Thyroid gland (tissue), 4 donors: Measurements from ENCODE around the gene ZNF705A. TPM values are rescaled to one million over a fixed set of nuclear protein-coding genes. Genes with fewer than 3 reads are reported as not detected.
"Not testable (repeated sequence)": the region's sequence is repeated elsewhere in the genome, so short reads cannot be mapped to it uniquely, and the experiment has no call there.

Source experiments
- DNase-seq, 2 donors: peaks; one replicate each; pipeline ENCODE4 v3.0.0-alpha.2; 2019
- H3K27ac ChIP-seq, 3 donors: fragments of 200-600 bp; sonication (generic); 1 replicate in 2 of 3; 2 replicates in 1 of 3; pipeline ENCODE4 v1.5.1; 2016 to 2019; ENCODE audit warnings: mild to moderate bottlenecking in 1 of 3, moderate library complexity in 1 of 3
- H3K27me3 ChIP-seq: fragments of 200-600 bp; sonication (generic); one replicate; pipeline ENCODE4 v1.5.1; 2019
- H3K36me3 ChIP-seq, 2 donors: fragments of 200-600 bp; sonication (generic); one replicate each; pipeline ENCODE4 v1.5.1; 2016 to 2019
- H3K4me1 ChIP-seq, 2 donors: fragments of 200-600 bp; sonication (generic); one replicate each; pipeline ENCODE4 v1.5.1; 2017 to 2019
- H3K4me3 ChIP-seq, 3 donors: fragments of 200-600 bp; sonication (generic); replicated peaks in 1 of 3; 1 replicate in 2 of 3; 2 replicates in 1 of 3; pipeline ENCODE4 v1.5.1; 2016; ENCODE audit warnings: mild to moderate bottlenecking in 1 of 3
- H3K9me3 ChIP-seq: fragments of 200-600 bp; sonication (generic); one replicate; pipeline ENCODE4 v1.5.1; 2017
- CTCF ChIP-seq, 6 experiments: fragments of 200-600 bp in 3 of 6; fragments of 450-650 bp in 3 of 6; sonication (generic) in 3 of 6; IDR thresholded peaks; one replicate each; pipeline ENCODE4 v1.5.1; 2016 to 2019; ENCODE audit warnings: antibody characterized with exemption in 6 of 6, mild to moderate bottlenecking in 2 of 6, inconsistent platforms in 1 of 6, moderate library complexity in 1 of 6
- POLR2A ChIP-seq, 2 donors: fragments of 450-650 bp; IDR thresholded peaks; one replicate each; pipeline ENCODE4 v1.6.1; 2017; ENCODE audit warnings: antibody characterized with exemption in 2 of 2, mild to moderate bottlenecking in 2 of 2, moderate library complexity in 1 of 2
- WGBS, 2 donors: methylation state at CpG; one replicate each; pipeline ENCODE4 v1.1.5; 2017; 5-methylcytosine and 5-hydroxymethylcytosine counted together
- intact Hi-C: fragments of 100-400 bp; cut with DNase I; formaldehyde crosslinking; loops from one replicate; pipeline ENCODE4 v1.15.1; 2023
- total RNA-seq, 4 donors: library from RNA; depleted of rRNA; stranded (reverse); fragments of >200 nt; gene quantifications; one replicate each; pipeline ENCODE4 v1.2.3, GENCODE V29; 2016

Gene ZNF705A
- total RNA-seq, 4 donors from 2014 or later = 0.13 TPM; not detected in 3

- no peaks in the 10 kb centered on the region for H3K27me3 ChIP-seq
- H3K9me3 ChIP-seq = no peaks in the 10 kb centered on the region
- H3K36me3 ChIP-seq = no peaks in the 10 kb centered on the region
- no peak overlapping the region for H3K27ac ChIP-seq
- intact Hi-C loops = no loop called here
- 90 to 100% methylated on average over 1 to 2 of the region's 4 CpGs for WGBS, 2 donors
- H3K4me3 ChIP-seq = no peak overlapping the region
- no peak for DNase-seq
- H3K4me1 ChIP-seq = no peaks in the 10 kb centered on the region
- TF ChIP-seq CTCF (IDR thresholded peaks at IDR 0.05) (no peak), POLR2A (IDR thresholded peaks at IDR 0.05) (no peak)
These were observed 10.4 kb upstream of the ZNF705A start for GRCh38 chr12:8146442-8146771.

DNA sequence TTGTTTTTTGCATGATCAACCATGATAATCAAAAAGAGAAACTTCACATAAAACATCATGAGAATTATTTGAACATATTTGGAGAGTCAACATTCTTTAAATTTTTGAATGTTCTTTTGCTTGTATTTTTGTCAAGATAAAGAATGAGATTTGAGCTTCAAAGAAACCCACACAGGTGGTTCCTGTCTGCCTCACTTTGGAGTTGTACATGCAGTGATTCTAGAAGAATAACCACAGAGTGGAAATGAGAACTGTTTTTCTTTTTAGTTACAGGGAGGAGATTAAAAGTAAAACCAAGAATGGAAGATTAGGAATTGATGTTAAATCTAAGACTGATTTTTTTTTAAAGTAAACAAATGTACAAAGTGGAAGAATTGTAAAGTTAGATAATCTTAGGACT, 2.3 kb upstream of the ZNF705A start:
- H3K36me3 ChIP-seq = no peaks in the 10 kb centered on the region
- TF ChIP-seq POLR2A (IDR thresholded peaks at IDR 0.05) (no peak), CTCF (IDR thresholded peaks at IDR 0.05) (no peak)
- intact Hi-C loops = no loop called here

DNA sequence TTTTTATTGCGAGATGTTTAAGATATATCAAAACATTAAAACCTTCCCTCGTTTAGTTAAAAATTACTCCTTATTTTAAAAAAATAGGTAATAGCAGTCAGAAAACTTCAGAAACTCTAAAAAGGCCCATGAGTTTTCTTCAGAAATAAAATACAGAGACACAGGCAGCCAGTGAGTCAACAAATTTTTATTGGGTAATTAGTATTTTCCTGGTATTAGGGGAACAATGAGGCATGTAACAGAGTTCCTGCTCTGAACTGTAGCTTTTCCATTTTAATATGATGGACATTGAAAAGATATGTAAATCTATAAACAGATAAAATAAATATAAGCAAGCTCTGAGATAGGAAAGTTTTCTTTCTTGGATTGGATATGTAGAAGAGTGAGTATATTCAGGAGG, 399 bp upstream of the ZNF705A start:
- TF ChIP-seq POLR2A (IDR thresholded peaks at IDR 0.05) (no peak), CTCF (IDR thresholded peaks at IDR 0.05) (no peak)
- Histone ChIP-seq H3K27me3 (no peaks in the 10 kb centered on the region), H3K4me3 (no peak overlapping the region), H3K4me1 (no peaks in the 10 kb centered on the region), H3K36me3 (no peaks in the 10 kb centered on the region), H3K9me3 (no peaks in the 10 kb centered on the region), H3K27ac (no peak overlapping the region)
- no peak for DNase-seq
- 93 to 94% methylated on average over 2 of the region's 2 CpGs for WGBS, 2 donors
- intact Hi-C loops = no loop called here

More for the DNA sequence above, 2.3 kb upstream of the ZNF705A start:
- H3K27me3 ChIP-seq = no peaks in the 10 kb centered on the region
- no peak overlapping the region for H3K27ac ChIP-seq
- H3K4me3 ChIP-seq = no peak overlapping the region
- H3K4me1 ChIP-seq = no peaks in the 10 kb centered on the region
- H3K9me3 ChIP-seq = no peaks in the 10 kb centered on the region
- no peak for DNase-seq

- TF ChIP-seq POLR2A (IDR thresholded peaks at IDR 0.05) (no peak), CTCF (IDR thresholded peaks at IDR 0.05) (no peak)
- no peak overlapping the region for H3K27ac ChIP-seq
These were observed 826 bp downstream of the ZNF705A start for GRCh38 chr12:8157484-8158198.

GRCh38 chr12:8172911-8173310, 16.1 kb downstream of the ZNF705A start:
- H3K27ac ChIP-seq, H3K36me3 ChIP-seq, intact Hi-C loops, H3K4me1 ChIP-seq, H3K9me3 ChIP-seq, DNase-seq, H3K27me3 ChIP-seq, H3K4me3 ChIP-seq: not testable (repeated sequence)
- 92 to 96% methylated on average over 2 of the region's 2 CpGs for WGBS, 2 donors

More at GRCh38 chr12:8157484-8158198, 826 bp downstream of the ZNF705A start:
- intact Hi-C loops = no loop called here
- Histone ChIP-seq H3K36me3 (no peaks in the 10 kb centered on the region), H3K9me3 (no peaks in the 10 kb centered on the region), H3K27me3 (no peaks in the 10 kb centered on the region), H3K4me3 (no peak overlapping the region), H3K4me1 (no peaks in the 10 kb centered on the region)
- DNase-seq = no peak
